ENCODE data around the gene STK26.

Gene STK26

GRCh38 chrX:132077414-132077813 lies 54.3 kb downstream of the STK26 start:
- no peak overlapping the region for H3K27ac ChIP-seq
- no peak for TF ChIP-seq CTCF (conservative IDR thresholded peaks at IDR 0.05)

GRCh38 chrX:132077912-132078311 lies 54.8 kb downstream of the STK26 start:
- no peak overlapping the region for H3K27ac ChIP-seq

GRCh38 chrX:132085786-132086185 lies 62.7 kb downstream of the STK26 start:
- no peak overlapping the region for H3K27ac ChIP-seq
- TF ChIP-seq CTCF (conservative IDR thresholded peaks at IDR 0.05) = no peak

More at GRCh38 chrX:132077912-132078311, 54.8 kb downstream of the STK26 start:
- TF ChIP-seq CTCF (conservative IDR thresholded peaks at IDR 0.05) = no peak

GRCh38 chrX:132086672-132087071 lies 63.6 kb downstream of the STK26 start:
- no peak for TF ChIP-seq CTCF (conservative IDR thresholded peaks at IDR 0.05)
- H3K27ac ChIP-seq = no peak overlapping the region

- H3K27ac ChIP-seq = no peak overlapping the region
- no peak for TF ChIP-seq CTCF (conservative IDR thresholded peaks at IDR 0.05)
Measured at GRCh38 chrX:132088864-132089263, 65.8 kb downstream of the STK26 start.

- H3K27ac ChIP-seq = no peak overlapping the region
- no peak for TF ChIP-seq CTCF (conservative IDR thresholded peaks at IDR 0.05)
Measured at GRCh38 chrX:132090403-132091159, 67.5 kb downstream of the STK26 start.

- no peak overlapping the region for H3K27ac ChIP-seq
- peak; percentile 81 for TF ChIP-seq CTCF (conservative IDR thresholded peaks at IDR 0.05)
Measured at GRCh38 chrX:132092439-132093065, 69.5 kb downstream of the STK26 start.
